ENCODE data around the gene SFTPD. TPM values are rescaled to one million over a fixed set of nuclear protein-coding genes. Genes with fewer than 3 reads are reported as not detected.
"Not testable (repeated sequence)": the region's sequence is repeated elsewhere in the genome, so short reads cannot be mapped to it uniquely, and the experiment has no call there.

Gene SFTPD
- total RNA-seq, 2 donors from 2014 or later, result 0.33 to 1.6 TPM

DNA sequence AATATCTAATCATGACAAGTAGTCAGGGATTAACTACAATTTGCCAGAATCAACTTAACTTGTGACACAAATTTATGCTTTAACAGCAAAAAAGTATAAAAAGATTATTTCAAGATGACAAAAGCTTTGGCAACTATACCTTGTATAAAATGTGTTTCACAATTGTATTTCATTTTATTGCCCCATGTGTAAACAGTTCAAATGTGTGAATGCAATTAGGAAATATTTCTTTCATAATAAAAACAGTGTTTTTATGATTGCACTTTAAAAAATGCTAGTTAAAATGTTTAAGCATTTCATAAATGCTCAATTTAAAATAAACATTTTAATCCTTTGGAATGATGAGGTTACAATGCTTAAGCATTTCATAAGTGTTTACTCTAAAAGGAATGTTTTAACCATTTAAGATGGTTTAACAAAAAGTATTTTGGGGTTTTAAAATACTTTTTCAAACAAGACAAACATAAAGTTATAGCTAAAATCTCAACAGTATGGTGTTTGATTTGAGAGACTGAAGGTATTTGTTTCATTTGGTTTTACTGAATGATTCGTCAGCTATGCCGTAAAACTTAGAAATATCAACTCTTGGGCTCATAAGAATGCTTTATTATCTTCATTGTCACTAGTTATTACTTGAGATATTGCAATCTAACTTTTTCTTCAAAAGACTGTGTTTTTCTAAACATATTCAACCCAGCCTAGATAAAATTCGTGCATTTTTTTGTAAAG is 50.1 kb downstream of the SFTPD start:
- intact Hi-C loops (cut with DNase I), result no loop called here
- no peaks in the 10 kb centered on the region for H3K9me3 ChIP-seq
- DNase-seq, result no peak
- 78 to 84% methylated on average over 3 of the region's 3 CpGs for WGBS, 2 donors
- no peak overlapping the region for H3K27ac ChIP-seq
- H3K4me1 ChIP-seq, result no peaks in the 10 kb centered on the region
- ATAC-seq, result no peak
- no peaks in the 10 kb centered on the region for H3K36me3 ChIP-seq (replicated peaks in 1 of 2; ENCODE audit: insufficient read depth in 1 of 2, low read depth in 2 of 2)
- TF ChIP-seq CTCF (IDR thresholded peaks at IDR 0.05) (no peak), POLR2A (IDR thresholded peaks at IDR 0.05) (no peak)
- no peak overlapping the region for H3K4me3 ChIP-seq
- H3K27me3 ChIP-seq, result no peaks in the 10 kb centered on the region

DNA sequence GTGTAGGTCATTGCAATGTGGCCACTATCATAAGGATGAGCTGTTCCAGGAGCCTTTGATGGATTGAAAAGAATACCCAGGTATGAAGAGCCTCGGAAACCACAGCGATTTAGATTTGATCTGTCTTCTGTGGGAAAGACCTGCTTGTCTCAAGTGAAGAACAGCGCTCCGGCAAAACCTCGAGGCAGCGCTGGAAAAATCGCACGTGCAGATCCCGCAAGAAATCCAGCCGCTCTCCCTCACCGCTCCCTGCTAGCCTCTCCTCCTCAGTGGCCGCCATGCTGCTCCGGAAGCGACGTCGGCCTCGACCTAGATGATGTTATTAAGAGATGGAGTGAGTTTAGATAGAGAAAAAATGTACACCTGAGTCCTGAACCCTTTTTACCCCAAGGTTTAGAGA is 56.0 kb downstream of the SFTPD start:
- peaks cover 12% of the 10 kb centered on the region for H3K4me1 ChIP-seq
- intact Hi-C loops (cut with DNase I); H3K9me3 ChIP-seq; H3K27ac ChIP-seq; ATAC-seq; H3K4me3 ChIP-seq; H3K27me3 ChIP-seq; DNase-seq; H3K36me3 ChIP-seq (replicated peaks in 1 of 2; ENCODE audit: insufficient read depth in 1 of 2, low read depth in 2 of 2): not testable (repeated sequence)
- 92% methylated on average over 17 of the region's 17 CpGs for WGBS, 2 donors

GRCh38 chr10:79890469-79890868 is 58.4 kb downstream of the SFTPD start:
- Histone ChIP-seq H3K4me1 (peaks cover 12% of the 10 kb centered on the region), H3K27ac (no peak overlapping the region), H3K27me3 (no peaks in the 10 kb centered on the region), H3K36me3 (replicated peaks in 1 of 2; ENCODE audit: insufficient read depth in 1 of 2, low read depth in 2 of 2) (no peaks in the 10 kb centered on the region), H3K4me3 (no peak overlapping the region), H3K9me3 (no peaks in the 10 kb centered on the region)
- WGBS, 2 donors, result 12 to 17% methylated on average over 1 of the region's 1 CpG
- TF ChIP-seq POLR2A (IDR thresholded peaks at IDR 0.05) (no peak), CTCF (IDR thresholded peaks at IDR 0.05) (no peak)
- DNase-seq (no peak), ATAC-seq (peak; percentile 48)
- intact Hi-C loops (cut with DNase I), result no loop called here

DNA sequence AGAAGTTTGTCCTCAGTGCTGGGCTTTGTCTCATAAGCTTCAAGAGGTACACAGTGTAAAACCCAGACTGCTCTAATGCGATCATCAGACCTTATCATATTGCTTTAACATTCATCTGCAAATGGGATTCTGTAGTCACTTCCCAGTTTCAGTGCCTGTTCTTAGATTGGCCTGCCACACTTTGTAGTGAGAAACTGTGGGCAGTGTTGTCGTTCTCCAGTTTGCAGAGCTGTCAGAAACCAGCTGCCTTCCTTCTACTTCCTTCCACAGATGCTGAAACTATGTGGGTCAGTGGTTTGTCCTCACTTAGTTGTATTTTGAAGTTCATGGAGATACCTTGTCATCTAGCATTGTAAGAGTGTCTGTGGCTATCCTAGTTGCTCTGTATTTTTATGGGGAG is 59.9 kb downstream of the SFTPD start:
- H3K27ac ChIP-seq; intact Hi-C loops (cut with DNase I); H3K9me3 ChIP-seq; DNase-seq; H3K36me3 ChIP-seq (replicated peaks in 1 of 2; ENCODE audit: insufficient read depth in 1 of 2, low read depth in 2 of 2); H3K4me3 ChIP-seq; ATAC-seq; H3K27me3 ChIP-seq: not testable (repeated sequence)
- WGBS, 2 donors, result 41 to 53% methylated on average over 2 of the region's 2 CpGs
- peaks cover 12% of the 10 kb centered on the region for H3K4me1 ChIP-seq

Other genes starting within 250 kb of the SFTPD start
- 1 to 10 TPM in 1 of 2 donors, under 1 TPM in 1; 0.33 to 1.3 TPM for gene NUTM2B, start 245.9 kb downstream of the SFTPD start, total RNA-seq
- gene NUTM2E, start 122.4 kb downstream of the SFTPD start, total RNA-seq, result 1 to 10 TPM in 1 of 2 donors, not detected in 1; 1.6 TPM
- gene TMEM254, start 129.6 kb upstream of the SFTPD start, total RNA-seq, result 1 to 10 TPM; 8.6 to 9.9 TPM
- 10 to 100 TPM in 1 of 2 donors, 1 to 10 TPM in 1; 6.5 to 39.9 TPM for gene PLAC9, start 183.6 kb upstream of the SFTPD start, total RNA-seq